Glomerular visceral epithelial cell (primary cell): ENCODE results near the gene MPZL3.
"Not testable (repeated sequence)": the region's sequence is repeated elsewhere in the genome, so short reads cannot be mapped to it uniquely, and the experiment has no call there.

Experiments
- DNase-seq: peaks from one replicate; pipeline ENCODE4 v3.0.0-alpha.2; 2016; ENCODE audit errors: extremely low spot score

Gene MPZL3

GRCh38 chr11:118184784-118185579 lies 67.2 kb downstream of the MPZL3 start:
- no peak for DNase-seq

GRCh38 chr11:118183691-118184090 lies 68.5 kb downstream of the MPZL3 start:
- not testable (repeated sequence) for DNase-seq

GRCh38 chr11:118180300-118180703 lies 71.9 kb downstream of the MPZL3 start:
- no peak for DNase-seq

GRCh38 chr11:118176778-118177134 lies 75.4 kb downstream of the MPZL3 start:
- no peak for DNase-seq
